Epidermal melanocyte (primary cell): Measurements from ENCODE around the gene NRXN3.

ENCODE experiments used
- DNase-seq: peaks from one replicate; pipeline ENCODE4 v3.0.0; 2011; ENCODE audit warnings: low spot score; ENCODE audit not compliant: insufficient read length

The NRXN3 gene

DNA sequence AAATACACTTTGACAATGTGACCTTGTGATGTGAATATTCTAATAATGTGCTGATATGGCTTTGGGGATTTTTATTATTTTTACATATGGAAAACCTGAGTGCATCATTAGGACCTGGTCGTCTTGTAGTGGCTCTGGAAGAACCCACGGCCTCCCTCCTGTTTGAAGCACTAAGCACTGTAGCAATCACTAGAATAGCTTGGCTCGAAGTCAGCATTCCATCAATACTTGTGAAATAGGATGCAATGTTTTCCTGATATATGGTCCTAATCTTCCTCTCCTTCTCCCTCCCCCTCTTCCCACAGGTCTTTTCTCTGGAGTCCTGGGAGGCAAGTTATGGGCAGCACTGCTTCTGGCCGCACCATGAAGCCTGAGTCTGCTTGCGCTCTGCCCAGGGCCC, 71.9 kb downstream of the NRXN3 start:
- DNase-seq, result no peak

DNA sequence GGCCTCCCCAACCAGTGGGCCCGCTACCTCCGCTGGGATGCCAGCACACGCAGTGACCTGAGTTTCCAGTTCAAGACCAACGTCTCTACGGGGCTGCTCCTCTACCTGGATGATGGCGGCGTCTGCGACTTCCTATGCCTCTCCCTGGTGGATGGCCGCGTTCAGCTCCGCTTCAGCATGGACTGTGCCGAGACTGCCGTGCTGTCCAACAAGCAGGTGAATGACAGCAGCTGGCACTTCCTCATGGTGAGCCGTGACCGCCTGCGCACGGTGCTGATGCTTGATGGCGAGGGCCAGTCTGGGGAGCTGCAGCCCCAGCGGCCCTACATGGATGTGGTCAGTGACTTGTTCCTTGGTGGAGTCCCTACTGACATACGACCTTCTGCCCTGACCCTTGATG, 73.0 kb downstream of the NRXN3 start:
- DNase-seq, result no peak

DNA sequence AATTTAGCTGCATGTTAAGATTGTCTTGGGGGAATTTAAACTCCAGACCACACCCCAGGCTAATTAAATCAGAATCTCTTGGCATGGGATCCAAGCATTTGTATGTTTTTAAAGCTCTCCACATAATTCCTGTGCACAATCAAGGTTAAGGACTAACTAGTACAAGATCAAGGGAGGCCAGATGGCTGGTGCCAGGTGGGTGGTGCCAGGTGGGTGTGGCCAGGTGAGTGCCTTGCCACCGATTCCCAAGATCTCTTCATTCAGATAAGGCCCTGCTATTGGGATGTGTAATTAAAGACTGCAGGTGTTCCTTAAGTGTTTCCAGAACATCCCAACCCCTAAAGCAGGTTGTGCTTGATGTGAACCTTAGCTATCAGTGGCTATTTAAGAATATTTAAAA, 75.1 kb downstream of the NRXN3 start:
- no peak for DNase-seq

DNA sequence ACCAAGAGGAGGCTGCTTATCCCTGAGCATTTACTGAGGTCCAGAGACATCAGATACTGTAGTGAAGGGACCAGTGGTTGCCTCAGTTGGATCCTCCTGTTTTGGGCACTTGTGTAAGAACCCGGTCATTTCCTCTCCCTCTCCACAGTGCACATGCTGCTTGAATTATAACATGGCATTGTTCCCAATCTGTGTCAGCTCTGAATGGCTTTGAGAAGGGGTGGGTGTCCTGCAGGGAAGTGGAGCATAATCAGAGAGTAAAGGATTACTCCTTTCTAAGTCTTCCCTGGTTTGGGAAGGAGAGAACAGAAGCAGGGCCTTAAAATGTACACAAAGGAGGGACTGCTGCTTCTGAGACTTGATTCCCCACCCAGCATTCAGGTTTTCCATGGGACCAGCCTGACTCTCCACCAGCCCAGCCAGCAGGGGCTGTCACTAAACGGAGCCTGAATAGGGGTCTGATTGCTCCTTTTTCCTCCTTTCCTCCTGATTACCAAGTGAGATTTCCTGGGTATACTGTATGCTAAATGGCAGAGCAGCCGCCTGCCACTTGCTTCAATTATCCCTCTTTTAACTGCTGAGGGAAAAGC, 78.4 kb downstream of the NRXN3 start:
- DNase-seq, result no peak

DNA sequence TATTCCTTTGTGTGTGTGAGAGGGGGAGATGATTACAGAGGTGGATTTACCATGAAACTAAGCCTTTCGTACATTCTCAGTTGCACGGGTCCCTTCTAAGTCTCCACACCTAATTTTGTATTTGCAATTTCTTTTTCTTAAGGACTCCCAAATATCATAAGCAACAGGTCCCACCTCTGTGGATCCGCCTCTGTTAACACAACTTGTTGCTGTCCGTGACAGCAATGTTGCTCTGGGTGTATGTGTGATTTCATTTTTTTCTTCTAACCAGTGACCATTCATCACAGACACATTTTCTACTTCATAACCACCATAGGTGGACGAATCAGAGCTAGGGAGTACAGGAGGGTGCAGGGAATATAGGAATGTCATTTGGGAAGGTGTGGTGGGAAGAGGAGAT, 81.1 kb downstream of the NRXN3 start:
- DNase-seq, result no peak

DNA sequence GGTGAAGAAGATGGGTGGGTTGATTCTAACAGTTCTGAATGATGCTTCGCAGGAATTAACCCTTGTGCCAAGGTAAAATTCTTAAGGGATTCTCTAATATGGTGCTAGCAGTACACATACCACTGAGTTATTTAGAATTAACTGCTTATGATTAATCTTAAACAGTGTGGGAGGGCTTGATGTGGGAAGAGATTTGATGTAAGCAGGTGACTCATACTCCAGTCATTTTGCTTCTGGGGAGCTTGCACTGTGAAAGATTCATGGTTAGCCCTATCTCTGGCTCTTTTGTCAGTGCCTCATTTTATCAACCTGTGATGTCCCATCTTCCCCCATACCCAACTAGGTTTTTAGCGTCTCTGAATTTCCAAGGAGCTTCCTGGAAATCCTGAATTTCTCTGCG, 83.8 kb downstream of the NRXN3 start:
- DNase-seq, result no peak

DNA sequence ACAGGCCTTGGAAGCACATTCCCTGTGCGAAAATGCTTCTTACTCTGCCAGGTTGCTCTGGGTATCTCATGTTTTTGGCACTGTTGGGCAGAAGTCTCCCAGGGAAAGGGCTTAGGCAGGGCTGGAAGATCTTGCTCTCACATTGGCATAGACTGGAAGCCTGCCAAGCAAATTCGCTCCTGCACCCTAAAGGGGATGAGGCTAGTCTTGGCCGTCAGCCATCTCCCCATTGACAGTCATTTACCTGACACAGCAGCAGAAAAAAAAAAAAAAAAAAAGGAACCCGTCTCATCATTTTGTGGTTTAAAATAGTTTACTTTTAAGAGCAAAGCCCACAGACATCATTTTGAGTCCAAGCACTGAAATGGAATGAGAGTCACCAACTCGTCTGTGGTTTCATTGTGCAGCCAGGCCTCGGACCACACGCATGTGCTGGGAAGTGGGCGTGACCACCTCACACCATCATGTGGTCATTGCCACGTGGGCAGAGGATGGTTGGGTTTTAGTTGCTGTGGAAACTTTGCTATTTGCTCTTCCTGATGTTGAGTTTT, 84.8 kb downstream of the NRXN3 start:
- DNase-seq, result no peak

DNA sequence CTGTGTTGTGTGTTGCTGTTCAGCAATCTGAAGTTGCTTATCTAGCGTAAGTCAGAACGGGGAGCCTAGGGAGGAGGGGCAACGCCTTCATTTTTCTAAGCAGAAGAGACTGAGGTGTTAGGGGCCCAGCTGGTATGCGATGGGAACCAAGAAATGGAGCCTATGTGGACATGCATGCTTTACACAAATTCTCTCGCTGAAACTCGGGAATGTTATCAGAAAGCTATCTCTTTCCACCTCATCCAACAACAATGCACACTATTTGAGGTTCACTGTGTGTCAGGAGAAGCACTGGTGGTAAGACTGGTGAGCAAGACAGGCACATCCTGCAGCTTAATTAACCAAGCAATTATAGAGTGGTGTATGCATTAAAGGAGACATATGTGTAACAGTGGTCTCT, 89.7 kb downstream of the NRXN3 start:
- DNase-seq, result no peak

DNA sequence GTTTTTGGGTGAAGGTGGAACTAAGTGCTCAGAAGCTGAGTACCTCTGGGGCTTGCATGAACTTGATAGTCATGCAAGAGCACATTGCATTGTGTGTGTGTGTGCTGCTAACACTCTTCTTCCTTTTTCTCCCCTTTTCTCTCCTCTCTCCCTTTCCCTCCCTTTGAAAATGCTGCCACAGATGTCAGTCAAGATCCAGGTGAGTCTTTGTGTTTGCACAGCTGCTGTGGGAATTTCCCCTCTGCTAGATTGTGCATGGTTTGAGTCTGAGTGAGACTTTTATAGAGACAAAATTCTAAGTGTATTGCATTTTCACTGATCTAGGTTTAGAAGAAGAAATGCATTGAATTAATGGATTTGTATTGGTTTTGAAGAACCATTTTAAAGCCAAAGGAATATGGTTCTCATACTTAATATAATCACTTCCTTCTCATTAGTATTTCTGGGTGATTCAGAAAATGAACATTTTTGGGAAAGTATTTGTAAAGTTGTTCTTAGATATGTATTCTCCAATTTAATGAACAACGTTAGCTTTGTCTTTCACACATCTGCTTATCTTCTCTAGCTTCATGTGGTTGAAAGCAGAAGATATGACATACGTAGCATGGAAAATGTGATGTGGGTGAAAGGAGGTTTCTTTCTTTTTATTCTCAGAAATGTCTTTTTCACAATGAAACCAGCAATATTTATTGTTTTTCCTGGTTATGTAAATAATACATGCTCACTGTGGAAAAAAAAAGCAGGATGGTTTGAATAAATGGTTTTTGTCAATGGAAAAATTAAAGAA, 108.5 kb downstream of the NRXN3 start:
- DNase-seq, result no peak

DNA sequence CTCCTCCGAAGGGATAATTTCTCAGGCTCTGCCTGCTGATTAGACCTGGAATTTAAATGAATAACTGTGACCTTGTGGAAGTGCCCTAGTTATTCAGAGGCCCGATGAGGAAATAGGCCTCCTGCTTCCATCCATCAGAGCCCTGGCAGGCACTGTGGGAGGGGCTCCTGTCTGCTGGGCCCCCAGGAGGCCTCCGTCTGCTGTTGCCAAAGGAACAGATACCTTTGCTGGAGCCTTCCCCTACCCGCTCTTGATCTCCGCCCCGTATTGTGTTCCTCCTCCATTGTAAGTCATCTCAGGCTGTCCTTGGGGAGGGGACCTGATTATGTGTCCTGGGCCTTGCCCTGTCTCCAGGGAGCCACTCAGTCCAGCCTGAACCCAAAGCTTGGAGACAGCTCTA, 112.3 kb downstream of the NRXN3 start:
- DNase-seq, result no peak

DNA sequence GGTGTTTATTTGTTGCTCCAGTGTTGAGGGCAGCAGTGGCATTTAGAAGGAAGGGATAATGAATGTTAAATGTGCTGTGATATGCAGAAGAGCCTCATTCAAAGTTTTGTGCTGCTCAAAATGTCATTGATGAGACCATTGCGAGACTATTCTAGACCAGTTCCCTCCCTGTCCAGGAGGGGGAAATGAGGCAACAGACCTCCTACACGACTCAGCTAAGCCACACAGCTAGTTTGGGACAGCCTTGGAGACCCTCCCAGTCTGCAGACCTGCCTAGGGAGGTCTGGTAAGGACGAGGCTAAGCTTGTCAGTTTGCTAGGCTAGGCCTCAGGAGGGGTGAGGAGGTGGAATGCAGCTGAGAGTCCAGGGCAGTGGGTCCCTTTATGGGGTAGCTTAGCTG, 116.0 kb downstream of the NRXN3 start:
- DNase-seq, result no peak

DNA sequence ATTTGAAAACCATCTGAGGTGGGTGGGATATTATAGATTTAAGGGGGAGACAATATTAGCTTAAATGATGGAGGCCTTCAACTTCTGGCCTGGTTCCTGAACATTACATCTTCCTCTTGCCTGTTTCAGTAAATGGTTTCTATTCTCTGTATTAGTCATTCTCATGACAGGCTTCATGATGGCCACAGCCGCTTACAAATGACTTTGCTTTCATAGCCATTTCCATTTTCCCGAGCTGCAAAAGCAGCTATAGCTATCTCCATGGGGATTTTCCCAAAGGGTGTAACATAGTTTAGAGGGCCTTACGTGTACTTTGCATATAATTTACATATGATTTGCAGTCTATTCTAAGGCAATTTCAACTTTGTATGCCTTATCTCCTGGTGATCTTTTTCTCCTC, 121.8 kb downstream of the NRXN3 start:
- no peak for DNase-seq

DNA sequence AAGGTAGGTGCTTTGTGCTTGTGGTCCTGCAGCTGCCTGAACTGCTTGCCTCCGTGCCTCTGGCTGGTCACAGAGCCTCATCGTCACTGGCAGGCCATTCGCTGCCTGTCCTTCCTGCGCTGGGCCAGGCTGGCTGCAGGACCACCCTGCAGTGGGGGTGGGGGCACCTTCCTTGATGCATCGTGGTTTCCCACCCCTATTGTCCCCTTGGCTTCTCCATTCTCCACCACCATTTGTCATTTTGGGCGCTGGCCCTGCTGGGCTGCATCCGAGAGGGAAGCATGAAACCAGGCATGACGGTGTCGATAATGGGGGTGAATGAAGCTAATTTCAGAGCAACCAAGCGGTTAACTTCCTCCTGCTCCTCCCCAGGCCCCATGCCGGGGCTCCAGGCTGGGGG, 127.7 kb downstream of the NRXN3 start:
- DNase-seq, result no peak

DNA sequence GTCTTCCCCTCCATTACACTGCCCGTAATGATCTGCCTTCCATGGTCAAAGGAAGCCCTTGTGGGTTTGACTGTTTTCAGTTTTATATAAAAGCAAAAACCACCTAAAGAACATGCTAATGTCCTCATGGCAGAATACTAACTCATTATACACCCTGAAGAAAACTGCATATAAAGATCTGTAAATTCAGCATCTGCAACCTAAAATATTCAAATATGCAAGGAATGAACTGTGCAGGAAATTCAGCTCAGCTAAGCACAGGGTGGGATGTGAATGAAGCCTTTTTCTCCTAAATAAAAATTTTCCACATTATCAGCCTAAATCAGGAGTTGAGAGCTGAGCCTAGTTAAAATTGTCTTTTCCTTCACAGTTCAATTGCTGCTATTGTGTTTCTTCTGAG, 128.1 kb downstream of the NRXN3 start:
- no peak for DNase-seq

DNA sequence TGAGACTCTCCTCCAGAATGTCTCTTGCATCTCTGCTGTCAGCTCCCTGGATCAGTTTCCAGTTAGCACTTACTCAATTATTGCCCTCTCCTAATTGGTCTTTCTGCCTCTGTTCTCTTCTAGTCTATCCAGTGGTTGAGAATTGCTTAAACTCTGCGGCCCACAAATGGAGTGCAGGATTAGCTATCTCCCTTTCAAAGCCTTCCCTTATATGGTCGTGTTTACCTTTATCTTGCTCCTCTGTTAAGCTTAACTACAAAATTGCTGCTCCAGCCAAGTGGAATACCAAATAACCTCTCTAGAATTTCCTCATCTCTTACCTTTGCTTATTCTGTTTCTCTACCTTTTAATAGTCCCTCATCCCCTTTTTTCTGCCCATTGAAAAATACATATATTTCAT, 132.7 kb downstream of the NRXN3 start:
- no peak for DNase-seq

DNA sequence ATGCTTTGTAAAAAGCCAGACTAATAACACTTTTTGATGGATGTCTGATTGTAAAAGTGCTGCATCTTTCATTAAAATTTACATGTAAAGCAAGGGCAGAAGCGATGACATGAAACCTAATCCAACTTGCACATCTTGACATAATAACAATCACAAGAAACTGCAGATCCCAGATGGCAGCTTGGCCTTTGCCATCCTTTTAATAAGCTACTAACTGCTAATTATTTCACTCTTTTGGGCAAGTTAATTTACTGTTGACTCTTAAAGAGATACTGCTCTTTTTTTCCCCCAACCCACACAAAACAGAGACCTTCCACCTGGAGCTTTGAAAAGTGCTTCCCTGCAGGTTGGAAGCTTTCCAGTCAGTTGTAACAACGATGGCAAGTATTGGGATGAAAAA, 137.5 kb downstream of the NRXN3 start:
- no peak for DNase-seq

DNA sequence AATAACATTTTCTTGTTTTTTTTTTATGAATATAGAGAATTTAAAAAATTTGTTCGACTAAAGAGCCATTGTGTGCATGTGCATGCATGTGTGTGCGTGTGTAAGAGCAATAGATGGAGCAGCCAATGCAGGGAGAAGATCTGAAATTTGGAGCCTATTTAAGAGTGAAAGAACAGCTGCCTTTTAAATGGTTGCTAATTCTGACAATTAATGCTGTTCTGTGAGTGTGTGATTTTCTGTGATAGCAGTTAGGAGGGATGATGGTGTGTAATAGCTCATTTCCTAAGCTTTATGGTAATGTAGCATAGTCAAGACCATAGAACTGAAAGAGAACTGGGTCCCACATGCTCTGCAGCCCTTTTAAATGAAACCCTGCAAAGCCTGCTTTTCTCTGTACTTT, 137.9 kb downstream of the NRXN3 start:
- no peak for DNase-seq

DNA sequence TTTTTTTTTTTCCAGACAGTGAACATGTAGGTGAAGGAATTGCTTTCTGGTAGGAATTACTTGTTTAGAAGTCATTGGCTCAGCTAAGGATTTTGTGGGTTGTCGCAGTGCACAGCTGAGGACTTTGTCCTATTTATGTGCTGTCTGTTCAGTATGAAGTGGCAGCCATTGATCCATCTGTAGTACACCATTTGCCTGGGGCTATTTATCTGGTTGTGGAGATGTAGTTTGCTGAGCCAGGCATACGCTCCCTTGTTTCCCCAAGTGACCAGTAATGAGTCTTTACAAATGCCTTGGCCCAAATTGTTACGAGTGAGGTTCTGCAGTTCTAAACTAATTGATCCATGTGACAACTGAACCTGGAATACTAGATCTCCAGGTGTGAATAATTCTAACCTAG, 140.1 kb downstream of the NRXN3 start:
- DNase-seq, result no peak

DNA sequence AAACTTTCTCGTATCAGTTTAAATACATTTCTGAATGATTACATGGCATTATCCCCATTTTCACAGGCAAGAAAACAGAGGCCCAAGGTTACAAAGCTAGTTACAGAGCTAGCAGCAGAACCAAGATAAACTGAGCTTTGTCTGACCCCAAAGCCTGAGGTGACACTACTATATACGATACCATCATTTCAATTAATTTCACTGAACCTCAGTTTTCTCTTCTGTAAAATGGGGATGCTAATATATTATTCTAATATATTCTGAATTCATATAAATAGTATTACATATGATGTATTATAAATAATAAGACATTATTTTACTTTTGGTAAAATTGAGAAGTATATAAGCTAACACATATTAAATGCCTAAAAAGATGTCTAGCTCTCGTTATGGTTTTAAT, 143.3 kb downstream of the NRXN3 start:
- no peak for DNase-seq

DNA sequence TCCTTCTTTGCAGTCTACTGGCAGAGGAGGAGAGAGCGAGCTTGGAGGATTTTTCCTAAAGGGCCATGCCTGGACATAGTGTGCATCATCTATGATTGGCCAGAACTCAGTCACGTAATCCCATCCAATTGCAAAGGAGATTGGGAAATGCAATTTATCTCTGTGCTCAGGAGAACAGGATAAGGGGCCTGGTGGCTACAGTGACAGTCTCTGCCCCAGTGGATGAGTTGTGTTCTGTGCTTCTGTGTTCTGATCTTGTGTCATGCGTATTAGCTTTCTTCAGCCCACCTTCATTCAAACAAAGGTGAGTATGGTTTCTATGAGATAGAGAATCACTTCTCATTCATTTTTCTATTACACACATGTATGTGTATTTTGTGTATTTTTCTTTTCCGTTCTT, 144.3 kb downstream of the NRXN3 start:
- DNase-seq, result no peak

DNA sequence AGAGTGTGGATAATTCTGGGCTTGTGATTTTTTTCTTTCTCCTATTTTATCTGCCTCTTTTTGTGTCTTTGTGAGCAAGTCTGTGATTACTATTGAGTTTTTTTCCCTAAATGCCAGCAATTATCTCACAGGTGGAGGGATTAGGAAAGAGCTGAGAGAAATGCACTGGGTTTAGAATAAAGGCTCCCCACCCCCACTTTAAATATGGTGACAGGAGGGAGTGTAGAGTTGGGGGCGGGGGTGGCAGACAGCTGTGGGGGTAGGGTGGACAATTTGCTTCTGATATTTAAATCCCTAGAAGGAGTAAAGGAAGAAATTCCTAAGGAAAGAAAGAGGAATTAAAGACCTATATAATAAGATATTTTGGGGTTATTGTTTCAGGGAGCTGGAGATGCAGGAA, 145.9 kb downstream of the NRXN3 start:
- DNase-seq, result no peak

DNA sequence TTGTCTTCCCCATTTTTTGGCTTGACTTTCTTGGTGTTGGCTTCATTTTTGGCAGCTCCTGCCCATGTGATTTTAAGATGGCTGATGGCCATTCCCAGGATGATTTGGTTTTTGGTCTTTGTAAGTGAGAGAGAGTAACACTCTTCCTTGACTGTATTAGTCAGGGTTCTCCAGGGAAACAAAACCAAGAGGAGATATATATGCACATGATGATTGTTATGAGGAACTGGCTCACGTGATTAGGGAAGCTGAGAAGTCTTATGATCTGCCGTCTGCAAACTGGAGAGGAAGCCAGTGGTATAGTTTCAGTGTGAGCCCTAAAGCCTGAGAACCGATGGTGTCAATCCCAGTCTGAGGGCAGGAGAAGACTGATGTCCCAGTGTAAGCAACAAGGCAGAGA, 146.6 kb downstream of the NRXN3 start:
- DNase-seq, result no peak

DNA sequence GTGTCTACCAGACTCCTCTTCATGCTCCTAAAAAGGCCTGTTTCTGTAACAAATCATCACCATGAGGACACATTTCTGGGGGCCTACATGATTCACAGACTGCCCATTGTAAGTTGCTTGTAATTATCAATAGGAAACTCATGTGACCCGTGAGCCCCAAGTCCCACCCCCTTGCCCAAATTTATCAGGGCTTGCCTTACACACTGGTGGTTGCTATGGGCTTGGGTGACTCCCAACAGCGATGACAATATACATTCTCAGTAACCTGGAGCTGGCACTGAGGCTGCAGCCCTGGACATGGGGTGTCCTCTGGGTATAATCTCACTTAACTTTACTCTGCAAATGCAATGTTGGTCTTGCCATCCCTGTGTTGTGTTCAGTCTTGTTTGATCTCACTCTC, 149.2 kb downstream of the NRXN3 start:
- no peak for DNase-seq
